ENCODE data around the gene OR5I1. TPM values are rescaled to one million over a fixed set of nuclear protein-coding genes. Genes with fewer than 3 reads are reported as not detected.
"Not testable (repeated sequence)": the region's sequence is repeated elsewhere in the genome, so short reads cannot be mapped to it uniquely, and the experiment has no call there.

OR5I1 gene
- total RNA-seq, 1 donor from 2014 or later, result not detected

DNA sequence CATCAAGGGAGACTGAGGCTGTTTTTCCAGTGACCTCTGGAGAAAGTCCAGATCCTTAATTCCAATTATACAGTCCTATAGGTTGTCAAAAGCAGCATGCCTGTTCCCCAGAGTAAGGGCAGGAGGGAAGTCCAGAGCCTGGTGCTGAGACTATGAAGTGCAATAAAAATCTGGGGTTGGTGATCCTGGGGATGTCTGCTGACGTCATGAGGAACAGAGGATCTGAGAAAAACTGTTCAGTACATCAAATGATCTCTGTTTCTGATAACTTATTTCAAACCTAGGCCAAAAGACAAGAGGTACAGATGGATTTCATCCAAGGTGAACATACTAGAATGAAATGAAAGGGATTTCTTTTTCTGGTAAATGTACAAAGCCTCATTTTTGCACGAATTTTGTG lies 33.9 kb downstream of the OR5I1 start:
- no peaks in the 10 kb centered on the region for H3K36me3 ChIP-seq (ENCODE audit: control insufficient read depth in 3 of 3, insufficient read depth in 3 of 3, low read length in 3 of 3)
- H3K9ac ChIP-seq (ENCODE audit: low read depth in 1 of 3, low read length in 3 of 3), result no peak overlapping the region
- no peaks in the 10 kb centered on the region for H3K4me1 ChIP-seq (ENCODE audit: control insufficient read depth in 3 of 3, insufficient read depth in 3 of 3, low read length in 3 of 3)
- no peak overlapping the region for H3K4me3 ChIP-seq (ENCODE audit: low read length in 3 of 3)
- no peaks in the 10 kb centered on the region for H3K27me3 ChIP-seq (ENCODE audit: control insufficient read depth in 3 of 3, insufficient read depth in 3 of 3, low read length in 3 of 3)
- no peak overlapping the region for H3K27ac ChIP-seq (ENCODE audit: low read depth, low read length)
- H3K9me3 ChIP-seq (ENCODE audit: control insufficient read depth in 3 of 3, low read length in 3 of 3), result peaks cover 0 to 3% (median 0%) of the 10 kb centered on the region in 3 donors

DNA sequence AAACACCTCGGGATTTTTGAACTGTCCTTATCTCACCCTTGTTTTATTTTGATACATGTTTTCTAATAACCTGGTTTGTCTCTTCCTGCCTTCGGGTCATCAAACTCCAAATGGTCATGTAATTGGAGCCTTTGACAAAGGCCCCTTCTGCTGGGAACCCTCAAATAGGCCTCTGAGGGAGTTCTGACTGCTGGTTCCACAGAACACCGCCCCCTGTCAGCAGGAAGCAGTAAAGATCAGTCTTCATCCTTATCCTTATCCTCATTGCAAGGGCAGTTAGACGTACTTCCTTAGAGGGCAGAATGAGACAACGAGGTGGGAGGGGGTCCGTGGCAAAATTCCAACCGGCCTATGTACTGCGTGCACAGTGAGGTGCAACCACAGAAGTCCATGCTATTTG lies 41.0 kb downstream of the OR5I1 start:
- Histone ChIP-seq H3K36me3 (ENCODE audit: control insufficient read depth in 3 of 3, insufficient read depth in 3 of 3, low read length in 3 of 3) (no peaks in the 10 kb centered on the region), H3K27me3 (ENCODE audit: control insufficient read depth in 3 of 3, insufficient read depth in 3 of 3, low read length in 3 of 3) (no peaks in the 10 kb centered on the region), H3K27ac (ENCODE audit: low read depth, low read length) (no peak overlapping the region), H3K9ac (ENCODE audit: low read depth in 1 of 3, low read length in 3 of 3) (no peak overlapping the region), H3K9me3 (ENCODE audit: control insufficient read depth in 3 of 3, low read length in 3 of 3) (no peaks in the 10 kb centered on the region), H3K4me1 (ENCODE audit: control insufficient read depth in 3 of 3, insufficient read depth in 3 of 3, low read length in 3 of 3) (no peaks in the 10 kb centered on the region), H3K4me3 (ENCODE audit: low read length in 3 of 3) (no peak overlapping the region)

DNA sequence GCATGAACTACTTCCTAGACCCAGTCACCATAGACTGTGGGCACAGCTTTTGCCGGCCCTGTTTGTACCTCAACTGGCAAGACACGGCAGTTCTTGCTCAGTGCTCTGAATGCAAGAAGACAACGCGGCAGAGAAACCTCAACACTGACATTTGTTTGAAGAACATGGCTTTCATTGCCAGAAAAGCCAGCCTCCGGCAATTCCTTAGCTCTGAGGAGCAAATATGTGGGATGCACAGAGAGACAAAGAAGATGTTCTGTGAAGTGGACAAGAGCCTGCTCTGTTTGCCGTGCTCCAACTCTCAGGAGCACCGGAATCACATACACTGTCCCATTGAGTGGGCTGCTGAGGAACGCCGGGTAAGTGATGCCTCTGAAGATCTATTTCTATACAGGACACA lies 50.7 kb downstream of the OR5I1 start:
- not testable (repeated sequence) for H3K4me1 ChIP-seq (ENCODE audit: control insufficient read depth in 3 of 3, insufficient read depth in 3 of 3, low read length in 3 of 3); H3K27ac ChIP-seq (ENCODE audit: low read depth, low read length); H3K9ac ChIP-seq (ENCODE audit: low read depth in 1 of 3, low read length in 3 of 3); H3K4me3 ChIP-seq (ENCODE audit: low read length in 3 of 3); H3K27me3 ChIP-seq (ENCODE audit: control insufficient read depth in 3 of 3, insufficient read depth in 3 of 3, low read length in 3 of 3); H3K36me3 ChIP-seq (ENCODE audit: control insufficient read depth in 3 of 3, insufficient read depth in 3 of 3, low read length in 3 of 3); H3K9me3 ChIP-seq (ENCODE audit: control insufficient read depth in 3 of 3, low read length in 3 of 3)

Other genes with a start within 250 kb of the OR5I1 start
- gene OR5D13, start 163.0 kb downstream of the OR5I1 start, total RNA-seq, result not detected
- not detected for gene OR5D14, start 140.8 kb downstream of the OR5I1 start, total RNA-seq
- gene OR5L1, start 125.0 kb downstream of the OR5I1 start, total RNA-seq, result not detected
- gene OR5D18, start 116.8 kb downstream of the OR5I1 start, total RNA-seq, result not detected
- gene OR5L2, start 109.2 kb downstream of the OR5I1 start, total RNA-seq, result not detected
- gene OR5D16, start 97.6 kb downstream of the OR5I1 start, total RNA-seq, result not detected
- not detected for gene TRIM51, start 53.1 kb downstream of the OR5I1 start, total RNA-seq
- gene OR5W2, start 21.8 kb downstream of the OR5I1 start, total RNA-seq, result not detected
- gene OR10AG1, start 33.5 kb upstream of the OR5I1 start, total RNA-seq, result not detected
- gene OR5F1, start 58.2 kb upstream of the OR5I1 start, total RNA-seq, result not detected
- not detected for gene OR5AS1, start 91.3 kb upstream of the OR5I1 start, total RNA-seq
- gene OR8I2, start 156.9 kb upstream of the OR5I1 start, total RNA-seq, result not detected
- not detected for gene OR8H2, start 167.3 kb upstream of the OR5I1 start, total RNA-seq
- not detected for gene OR8H3, start 186.0 kb upstream of the OR5I1 start, total RNA-seq
- not detected for gene OR8J3, start 203.8 kb upstream of the OR5I1 start, total RNA-seq
- not detected for gene OR8K5, start 223.9 kb upstream of the OR5I1 start, total RNA-seq
- gene OR5J2, start 240.2 kb upstream of the OR5I1 start, total RNA-seq, result not detected